GM19328 (cell line): Measurements from ENCODE around the gene PAEP.

ENCODE experiments used
- ATAC-seq: cut with Tn5 transposase; IDR thresholded peaks from one replicate; pipeline ENCODE4 v1.9.1; 2021; ENCODE audit warnings: mild to moderate bottlenecking, moderate library complexity; ENCODE audit not compliant: unreplicated experiment

The PAEP gene

DNA sequence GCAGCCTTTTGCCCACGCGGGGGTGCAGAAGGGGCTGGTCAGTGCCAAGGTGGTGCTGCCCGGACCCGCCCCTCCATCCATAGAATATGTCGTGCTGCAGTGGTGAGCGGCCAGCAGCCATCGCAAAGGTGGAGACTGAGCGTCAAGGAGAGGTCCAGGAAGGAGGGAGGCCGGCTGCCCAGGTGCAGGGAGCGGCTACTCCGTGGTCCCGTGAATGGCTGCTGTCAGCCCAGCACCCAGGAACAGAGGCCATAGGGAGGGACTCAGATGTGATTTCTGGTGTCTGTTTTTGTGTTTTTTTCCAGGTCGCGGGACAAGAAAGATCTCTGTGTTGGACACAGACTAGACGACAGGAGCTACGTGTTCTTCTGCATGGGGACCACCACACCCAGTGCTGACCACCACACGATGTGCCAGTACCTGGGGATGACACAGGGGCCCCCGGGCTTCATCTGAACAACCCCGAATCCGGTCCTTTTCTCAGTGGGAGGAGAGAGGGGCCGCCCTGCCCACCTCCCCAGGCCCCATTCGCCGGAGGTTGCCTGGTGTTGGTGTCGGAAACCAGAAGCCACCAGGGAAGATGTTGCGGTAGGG is 29.0 kb downstream of the PAEP start:
- no peak for ATAC-seq

DNA sequence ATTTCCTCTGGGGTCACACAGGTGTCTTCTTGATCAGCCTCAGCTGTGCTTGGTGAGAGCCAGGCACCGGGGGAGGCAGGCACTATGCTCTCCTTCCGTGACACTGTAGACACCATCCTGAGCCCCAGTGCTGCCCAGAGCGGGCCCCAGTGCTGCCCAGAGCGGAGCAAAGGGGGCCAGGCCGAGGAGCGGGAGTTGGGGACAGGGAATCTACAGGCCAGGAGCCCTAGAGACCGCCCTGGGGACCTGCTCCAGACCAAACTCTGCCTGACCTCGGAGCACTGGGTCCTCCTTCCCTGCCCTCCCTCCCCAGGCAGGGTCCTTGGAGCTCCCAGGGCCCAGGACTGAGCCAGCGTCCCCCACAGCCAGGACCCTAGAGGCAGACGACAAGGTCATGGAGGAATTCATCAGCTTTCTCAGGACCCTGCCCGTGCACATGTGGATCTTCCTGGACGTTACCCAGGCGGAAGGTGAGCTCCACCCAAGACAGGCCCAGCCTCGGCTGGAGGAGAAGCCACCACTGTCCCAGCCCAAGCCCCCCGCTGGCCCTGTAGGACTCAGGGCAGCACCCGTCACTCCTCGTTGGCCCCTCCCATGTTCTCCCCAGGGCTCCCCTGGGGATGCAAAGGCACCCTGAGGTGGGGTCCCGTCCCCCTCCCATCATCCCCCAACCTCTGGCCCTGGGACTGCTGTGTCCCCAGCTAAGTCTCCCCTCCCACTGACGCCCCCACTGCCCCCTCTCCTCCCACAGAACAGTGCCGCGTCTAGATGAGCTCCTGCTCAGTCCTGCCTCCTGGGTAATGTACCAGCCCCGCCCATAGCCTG is 30.2 kb downstream of the PAEP start:
- ATAC-seq: no peak

DNA sequence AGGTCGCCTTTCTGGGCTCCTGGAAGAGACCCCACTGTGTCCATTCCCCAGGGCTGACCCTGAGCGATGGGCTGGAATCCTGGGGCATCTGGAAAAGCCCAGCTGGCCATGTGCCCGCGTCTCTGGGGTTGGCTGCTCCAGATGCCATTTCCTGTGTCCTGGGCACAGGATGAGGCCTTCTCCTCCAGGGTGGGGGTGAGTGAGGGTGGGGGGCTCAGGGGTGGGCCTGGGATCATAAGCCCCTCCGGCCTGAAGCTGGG is 30.7 kb downstream of the PAEP start:
- ATAC-seq: no peak

DNA sequence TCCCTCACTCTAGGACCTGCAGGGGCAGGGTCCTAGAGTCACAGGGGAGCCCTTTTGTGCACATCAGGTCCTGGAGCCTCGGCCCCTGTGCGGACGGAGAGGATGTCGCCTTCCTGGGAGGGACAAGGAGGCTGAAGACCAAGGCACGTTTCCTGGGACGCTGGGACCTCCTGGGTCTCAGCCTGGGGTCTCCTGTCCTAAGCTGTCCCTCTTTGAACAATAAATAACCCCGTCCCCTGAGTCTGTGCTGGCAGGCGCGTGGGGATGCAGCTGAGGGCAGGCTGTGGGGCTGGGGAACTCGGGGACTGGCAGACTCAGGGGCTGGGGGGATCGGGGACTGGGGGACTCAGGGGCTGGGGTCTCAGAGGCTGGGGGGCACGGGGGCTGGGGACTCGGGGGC is 31.1 kb downstream of the PAEP start:
- no peak for ATAC-seq

DNA sequence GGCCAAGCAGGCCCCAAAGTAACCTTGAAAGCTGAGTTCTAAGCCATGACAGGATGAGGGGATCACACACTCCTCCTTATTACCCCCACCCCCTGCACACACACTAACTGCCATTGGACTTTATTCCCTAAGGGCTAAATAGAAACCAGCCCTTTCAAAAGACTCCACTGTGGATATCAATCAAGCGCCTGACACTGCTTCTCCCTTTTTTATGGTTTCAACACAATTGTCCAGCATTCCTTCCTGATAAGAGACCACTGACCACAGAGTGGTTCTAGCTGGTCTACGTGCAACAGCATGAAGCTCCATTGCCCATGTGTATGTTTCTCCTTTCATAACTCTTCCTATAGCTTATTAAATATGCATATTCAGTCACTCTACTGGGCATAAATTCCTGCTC is 34.7 kb downstream of the PAEP start:
- no peak for ATAC-seq

DNA sequence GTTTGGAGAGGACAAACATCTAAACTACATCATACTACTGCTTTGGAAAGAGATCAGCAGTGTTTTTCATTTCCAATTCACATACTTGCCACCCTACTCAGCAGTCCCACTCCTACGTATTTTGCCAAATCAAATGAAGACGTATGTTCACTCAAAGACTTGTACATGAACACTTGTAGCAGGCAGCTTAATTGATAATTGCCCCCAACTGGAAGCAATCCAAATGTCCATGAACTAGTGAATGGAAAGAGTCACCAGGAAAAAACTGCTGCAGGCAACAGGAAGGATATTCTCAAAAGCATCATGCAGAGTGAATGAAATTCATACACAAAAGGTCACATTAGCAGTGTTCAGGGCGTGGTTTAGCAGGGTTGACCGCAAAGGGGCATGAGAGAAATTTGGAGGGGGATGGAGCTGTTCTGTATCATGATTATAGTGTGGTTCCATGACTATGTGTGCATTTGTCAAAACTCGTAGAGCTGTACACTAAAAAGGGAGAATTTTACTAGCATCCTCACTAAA is 38.8 kb downstream of the PAEP start:
- no peak for ATAC-seq

DNA sequence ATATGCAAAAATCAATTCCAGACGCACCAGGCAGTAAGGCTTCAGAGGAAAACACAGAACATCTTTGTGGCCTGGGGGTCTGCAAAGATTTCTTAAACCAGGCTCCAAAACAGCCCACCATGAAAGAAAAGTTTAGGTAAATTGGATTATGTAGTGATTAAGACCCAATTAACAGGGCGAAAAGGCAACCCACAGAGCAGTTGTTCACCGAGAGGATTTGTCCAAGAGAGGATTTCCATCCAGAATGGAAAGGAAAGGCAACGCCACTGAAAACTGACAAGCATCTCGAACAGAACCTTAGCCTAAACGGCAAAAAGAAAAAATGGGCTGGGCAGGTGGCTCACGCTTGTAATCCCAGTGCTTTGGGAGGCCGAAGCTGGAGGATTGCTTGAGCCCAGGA is 40.4 kb downstream of the PAEP start:
- no peak for ATAC-seq

DNA sequence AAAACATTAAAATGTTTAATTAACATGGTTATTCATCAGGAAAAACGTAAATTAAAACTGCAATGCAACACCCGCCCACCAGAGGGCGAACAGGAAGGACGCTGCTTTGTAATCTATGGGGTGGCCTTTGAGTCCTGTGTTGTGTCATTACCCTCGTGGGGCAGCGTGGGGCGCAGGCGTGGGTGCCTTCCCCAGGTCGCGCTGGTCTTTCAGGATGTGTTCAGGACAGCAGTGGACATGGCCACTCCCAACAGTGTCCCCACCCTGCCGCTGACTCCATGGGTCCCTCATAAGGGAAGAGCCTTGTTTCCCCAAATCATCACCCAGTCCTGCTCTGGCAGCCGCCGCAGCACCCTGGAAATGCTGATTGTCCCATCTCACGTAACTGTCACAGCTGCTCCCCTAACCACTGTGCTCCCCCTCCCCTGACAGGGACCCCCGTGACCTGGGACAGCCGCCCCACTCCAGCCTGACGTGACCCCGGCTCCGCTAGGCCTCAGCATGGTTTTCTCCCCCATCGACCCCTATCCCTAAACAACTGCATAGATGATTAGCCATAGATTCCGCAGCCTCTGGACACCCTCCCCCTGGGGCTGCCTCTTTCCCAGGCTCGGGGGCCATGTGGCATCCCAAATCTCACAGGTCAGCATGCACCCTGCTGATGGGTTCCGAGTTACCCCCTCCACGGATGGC is 41.4 kb downstream of the PAEP start:
- ATAC-seq: no peak

DNA sequence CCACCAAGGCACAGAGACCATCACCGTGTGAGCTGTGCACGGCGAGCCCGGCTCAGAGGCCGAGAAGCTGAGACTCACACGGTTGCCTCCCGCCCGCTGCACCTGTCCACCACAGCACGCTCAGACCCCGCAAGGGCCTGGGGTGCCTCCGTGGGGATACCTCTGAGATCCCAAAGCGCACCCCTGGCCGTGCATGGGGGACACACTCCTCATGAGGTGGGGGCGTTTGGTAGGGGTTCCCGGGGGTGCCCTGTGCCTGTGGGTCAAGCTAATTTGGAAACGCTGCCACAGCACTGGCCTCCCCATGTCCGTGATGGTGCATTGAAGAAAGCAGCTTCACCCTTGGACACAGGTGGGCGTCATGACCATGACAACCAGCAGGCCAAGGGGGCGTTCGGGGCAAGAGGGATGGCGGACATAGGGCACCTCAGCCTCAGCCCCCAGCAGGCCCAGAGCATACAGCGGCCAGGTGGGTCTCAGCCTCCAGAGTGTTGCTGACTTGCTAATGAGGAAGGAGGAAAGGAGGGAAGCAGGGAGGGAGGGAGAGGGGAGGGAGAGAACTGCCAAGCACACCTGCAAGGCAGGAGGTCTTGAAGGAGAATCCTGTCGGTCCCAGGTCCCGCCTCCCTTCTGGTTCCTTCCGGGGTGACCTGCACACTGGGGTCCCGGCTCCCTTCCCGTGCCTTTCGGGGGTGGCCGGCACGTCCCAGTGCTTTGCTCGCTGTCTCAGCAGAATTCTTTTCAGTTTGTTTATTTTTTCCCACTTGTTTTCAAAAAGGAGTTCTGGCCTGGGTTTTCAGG is 43.1 kb downstream of the PAEP start:
- no peak for ATAC-seq

DNA sequence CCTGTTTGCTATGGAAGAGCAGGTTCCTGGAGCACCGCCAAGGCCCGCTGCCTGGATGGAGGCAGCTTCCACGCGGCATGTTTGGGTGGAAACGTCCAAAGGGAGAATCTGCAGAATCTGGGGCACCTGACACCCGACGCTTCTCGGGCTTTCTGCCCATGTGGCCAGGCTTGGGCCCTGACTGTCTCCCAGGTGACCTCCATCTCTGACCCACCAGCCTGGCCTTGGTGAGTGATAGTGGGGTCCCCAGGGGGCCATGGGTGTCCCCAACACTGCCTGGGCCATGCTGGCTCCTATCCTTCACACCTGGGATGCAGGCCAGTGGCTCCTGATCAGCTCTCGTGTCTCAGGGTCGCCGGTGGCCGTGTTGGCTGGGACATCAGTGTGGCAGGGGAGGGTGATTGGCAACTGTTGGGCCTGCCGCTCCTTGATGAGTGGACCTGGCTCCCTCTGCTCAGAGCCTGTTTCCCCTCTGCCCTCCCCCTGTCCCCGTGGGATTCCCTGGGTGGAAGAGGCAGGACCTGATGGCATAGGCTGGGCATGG is 43.8 kb downstream of the PAEP start:
- no peak for ATAC-seq

DNA sequence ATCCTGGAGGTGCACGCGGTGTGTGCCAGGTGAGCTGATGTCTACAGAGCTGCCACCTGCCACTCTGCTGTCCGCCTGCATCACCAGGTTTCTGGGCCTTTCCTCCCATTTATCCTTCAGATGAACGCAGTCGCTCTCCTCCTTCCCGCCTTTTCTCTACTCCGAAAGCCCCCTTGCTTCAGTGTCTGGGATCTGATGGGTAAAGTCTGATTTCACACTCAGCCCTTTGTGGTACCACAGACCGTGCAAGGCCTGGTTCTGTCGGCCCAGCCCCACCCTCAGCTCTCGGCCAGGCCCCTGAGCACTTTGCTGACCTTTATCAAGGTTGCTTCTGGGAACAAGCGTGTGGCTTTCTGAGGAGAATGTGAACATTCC is 45.3 kb downstream of the PAEP start:
- ATAC-seq: no peak

DNA sequence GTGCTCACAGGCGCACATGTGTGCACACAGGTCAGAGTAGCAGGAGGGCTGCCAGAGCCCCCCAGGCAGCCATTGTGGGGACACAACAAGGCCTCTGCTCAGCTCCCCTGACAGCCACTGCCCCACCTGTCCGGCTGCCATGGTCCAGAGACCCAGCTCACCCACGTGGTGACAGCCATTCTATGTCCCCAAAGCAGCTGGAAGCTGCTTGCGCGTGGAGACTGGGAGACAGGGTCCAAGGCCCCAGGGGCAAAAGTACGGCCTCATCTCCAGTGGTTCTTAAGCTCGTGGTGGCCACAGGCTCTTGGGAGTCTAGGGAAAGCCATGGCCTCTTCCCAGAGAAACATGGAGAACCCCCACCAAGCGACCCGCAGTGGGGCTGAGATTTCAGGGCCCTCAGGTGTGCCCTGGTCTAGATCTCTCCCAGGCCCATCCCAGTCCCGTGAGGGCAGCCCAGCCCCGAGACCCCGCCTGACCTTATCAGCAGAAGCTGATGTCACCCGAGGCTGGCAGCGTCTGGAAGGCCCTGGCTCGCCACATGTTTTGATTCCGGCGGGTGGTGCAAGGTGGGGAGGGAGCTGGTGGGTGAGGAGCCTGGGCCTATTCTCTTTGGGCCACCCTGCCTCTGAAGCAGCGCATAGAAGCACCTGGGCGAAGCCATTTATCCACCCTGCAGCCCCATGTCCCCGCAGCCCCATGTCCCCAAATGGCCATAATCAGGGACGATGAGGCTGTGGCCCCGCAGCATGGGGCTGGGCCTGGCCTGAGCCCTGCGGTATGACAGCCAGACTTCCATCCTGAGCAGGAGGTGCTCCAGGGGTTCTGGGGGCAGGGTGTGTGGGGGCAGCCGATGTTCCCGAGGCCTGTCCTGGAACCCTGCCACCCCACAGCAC is 46.1 kb downstream of the PAEP start:
- no peak for ATAC-seq

DNA sequence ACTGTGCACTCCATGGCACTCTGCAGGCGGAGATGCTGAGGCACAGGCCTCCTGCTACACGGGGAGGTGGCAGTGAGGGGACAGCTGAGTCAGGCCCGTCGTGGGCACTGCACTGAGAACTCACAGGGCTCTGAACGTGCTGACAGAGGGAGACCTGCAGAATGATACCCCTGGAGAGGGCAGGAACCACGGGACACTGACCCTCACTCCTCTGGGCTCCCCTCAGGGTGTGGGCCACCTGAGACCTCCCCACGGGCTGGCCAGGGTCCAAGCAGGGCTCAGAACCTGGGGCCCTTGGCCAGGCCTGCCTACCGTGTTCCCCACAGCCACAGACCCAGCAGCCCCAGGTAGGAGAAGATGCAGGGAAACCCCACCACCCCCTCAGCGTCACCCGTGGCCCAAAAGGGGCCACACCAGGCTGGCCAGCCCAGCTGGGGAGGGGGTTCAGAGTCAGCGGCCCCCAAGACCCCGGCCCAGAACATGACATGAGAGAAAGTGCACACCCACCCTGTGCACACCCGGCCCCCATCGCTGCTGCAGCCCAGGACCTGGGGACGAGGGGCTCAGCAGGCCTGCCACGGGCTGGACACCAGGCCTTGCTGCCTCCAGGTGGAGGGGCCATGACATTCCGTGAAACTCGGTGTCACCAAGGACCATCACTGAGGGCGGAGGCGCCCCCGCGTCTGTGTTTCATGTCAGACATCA is 46.9 kb downstream of the PAEP start:
- no peak for ATAC-seq

DNA sequence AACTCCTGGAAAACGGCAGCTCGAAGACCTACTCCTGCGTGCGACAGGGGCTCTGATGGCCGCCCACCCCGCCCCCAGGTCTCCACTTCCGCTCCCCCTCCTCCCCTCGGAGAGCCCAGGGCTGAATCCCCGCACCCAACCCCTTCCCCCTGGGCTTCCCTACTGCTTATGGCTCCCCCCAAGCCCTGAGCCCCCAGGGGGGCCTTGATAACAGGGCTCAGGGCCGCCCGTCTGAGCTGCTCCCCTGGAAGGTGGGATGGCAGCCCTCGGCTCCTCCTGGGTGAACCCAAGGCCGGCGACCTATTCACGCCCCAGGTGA is 47.4 kb downstream of the PAEP start:
- ATAC-seq: no peak

DNA sequence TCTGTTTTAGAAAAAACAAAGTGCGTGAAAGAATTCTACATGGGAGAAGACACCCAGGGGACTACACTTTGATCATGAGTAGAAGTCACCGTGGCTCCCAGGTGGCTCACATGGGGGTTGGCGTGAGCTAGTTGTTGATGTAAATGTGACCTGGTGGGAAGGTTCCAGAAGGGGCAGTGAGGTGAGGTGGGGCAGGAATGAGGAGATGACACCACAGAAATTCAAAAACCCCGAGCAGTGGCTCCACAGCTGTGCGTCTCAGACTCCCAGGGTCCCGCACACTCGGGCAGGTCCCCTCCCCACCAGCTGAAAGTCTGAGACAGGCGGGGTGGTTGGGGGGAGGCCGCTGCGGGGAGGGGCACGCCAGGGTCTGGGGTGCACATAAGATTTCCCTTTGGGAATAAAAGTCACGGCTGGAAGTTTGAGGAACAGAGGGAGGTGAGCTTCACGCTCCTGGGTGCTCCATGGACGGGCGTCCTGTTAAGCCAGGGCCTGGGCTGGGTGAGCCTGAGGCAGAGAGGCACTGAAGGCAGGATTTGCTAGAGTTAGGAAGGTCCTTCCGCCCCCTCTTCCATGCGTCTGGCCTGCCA is 47.9 kb downstream of the PAEP start:
- ATAC-seq: no peak

DNA sequence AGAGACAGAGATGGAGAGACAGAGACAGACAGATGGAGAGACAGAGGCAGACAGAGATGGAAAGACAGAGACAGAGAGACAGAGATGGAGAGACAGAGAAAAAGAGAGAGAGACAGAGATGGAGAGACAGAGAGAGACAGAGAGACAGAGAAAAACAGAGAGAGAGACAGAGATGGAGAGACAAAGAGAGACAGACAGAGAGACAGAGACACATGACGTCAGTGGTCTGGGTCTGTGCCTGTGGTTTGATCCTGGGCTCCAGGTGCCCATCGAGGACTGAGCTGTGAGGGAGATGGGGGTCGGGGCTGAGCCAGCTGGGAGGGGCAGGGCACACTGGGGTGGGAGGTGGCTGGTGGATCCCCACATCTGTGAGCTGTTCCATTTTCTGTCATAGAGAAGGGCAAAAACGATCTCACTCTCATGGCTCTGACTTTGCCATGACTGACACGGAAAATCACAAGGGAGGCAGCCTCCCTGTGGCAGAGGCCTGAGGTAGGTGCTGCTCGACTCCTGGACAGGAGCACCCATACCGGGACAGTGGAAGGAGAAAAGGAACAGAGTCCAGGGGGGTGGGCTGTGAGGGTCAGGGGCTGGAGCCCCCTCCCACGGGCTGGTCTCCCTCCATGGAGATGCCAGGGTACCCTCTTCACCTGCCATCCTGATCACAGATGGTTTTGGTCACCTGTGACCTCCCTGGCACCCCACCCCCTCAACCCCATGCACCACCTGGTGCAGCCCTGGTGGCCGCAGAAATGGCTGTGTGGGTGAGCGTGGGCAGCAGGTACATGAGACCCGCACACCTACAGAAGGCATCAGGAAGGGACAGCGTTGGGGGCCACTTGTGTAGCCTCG is 49.0 kb downstream of the PAEP start:
- no peak for ATAC-seq

DNA sequence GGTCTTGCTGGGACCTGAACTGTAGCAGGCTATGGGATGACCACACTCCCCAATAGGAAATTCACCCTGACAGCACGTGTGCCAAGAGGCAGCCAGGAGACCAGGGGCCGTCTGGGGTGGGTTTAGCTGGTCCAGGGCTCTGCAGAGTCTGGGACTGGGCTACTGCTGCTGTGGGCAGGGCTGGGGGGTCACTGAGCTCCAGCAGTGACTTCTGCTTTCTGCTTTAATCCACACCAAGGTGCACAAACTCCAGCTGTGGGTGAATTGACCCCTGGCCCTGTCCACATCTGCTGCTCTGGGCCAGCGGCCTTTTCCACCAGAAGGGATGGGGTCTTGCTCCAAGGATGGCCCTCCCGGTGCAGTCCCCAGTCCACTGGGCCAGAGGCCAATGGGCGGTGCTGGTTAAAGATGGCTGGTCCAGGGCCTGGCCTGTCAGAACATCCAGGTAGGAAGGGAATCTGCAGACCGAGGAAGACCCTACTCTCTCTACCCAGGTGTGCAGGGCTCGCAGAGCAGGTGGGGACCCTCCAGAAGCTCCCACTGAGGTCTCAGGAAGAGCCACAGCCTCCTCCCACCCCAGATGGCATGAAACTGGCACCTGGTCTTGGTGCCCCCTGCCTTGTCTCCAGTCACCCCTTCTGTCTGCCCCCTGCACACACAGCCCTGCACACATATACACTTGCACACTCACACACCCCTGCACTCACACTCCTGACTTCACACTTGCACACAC is 49.8 kb downstream of the PAEP start:
- ATAC-seq: no peak

DNA sequence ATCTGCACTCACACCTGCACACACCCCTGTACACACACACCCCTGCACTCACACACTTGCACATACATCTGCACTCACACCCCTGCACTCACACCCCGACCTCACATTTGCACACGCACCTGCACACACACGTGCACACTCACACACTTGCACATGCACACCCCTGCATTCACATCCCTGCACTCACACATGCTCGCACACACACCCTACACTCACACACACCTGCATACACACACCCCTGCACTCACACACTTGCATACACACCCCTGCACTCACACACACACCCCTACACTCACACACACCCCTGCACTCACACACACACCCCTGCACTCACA is 50.3 kb downstream of the PAEP start:
- no peak for ATAC-seq
